GM12872 (cell line): ENCODE measurements around the gene NPTX1.

Experiments
- TF ChIP-seq, protein P1 (sequence below): IDR thresholded peaks from 3 replicates; pipeline ENCODE4 v1.5.1; 2011; ENCODE audit warnings: low read depth, mild to moderate bottlenecking, low read length, moderate library complexity; ENCODE audit not compliant: insufficient read depth

Gene NPTX1

GRCh38 chr17:80474961-80475909, 1.2 kb downstream of the NPTX1 start:
- TF ChIP-seq, protein P1, sequence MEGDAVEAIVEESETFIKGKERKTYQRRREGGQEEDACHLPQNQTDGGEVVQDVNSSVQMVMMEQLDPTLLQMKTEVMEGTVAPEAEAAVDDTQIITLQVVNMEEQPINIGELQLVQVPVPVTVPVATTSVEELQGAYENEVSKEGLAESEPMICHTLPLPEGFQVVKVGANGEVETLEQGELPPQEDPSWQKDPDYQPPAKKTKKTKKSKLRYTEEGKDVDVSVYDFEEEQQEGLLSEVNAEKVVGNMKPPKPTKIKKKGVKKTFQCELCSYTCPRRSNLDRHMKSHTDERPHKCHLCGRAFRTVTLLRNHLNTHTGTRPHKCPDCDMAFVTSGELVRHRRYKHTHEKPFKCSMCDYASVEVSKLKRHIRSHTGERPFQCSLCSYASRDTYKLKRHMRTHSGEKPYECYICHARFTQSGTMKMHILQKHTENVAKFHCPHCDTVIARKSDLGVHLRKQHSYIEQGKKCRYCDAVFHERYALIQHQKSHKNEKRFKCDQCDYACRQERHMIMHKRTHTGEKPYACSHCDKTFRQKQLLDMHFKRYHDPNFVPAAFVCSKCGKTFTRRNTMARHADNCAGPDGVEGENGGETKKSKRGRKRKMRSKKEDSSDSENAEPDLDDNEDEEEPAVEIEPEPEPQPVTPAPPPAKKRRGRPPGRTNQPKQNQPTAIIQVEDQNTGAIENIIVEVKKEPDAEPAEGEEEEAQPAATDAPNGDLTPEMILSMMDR: no peak

- TF ChIP-seq, protein P1: no peak
These were observed 2.0 kb downstream of the NPTX1 start for GRCh38 chr17:80474231-80474960.

DNA sequence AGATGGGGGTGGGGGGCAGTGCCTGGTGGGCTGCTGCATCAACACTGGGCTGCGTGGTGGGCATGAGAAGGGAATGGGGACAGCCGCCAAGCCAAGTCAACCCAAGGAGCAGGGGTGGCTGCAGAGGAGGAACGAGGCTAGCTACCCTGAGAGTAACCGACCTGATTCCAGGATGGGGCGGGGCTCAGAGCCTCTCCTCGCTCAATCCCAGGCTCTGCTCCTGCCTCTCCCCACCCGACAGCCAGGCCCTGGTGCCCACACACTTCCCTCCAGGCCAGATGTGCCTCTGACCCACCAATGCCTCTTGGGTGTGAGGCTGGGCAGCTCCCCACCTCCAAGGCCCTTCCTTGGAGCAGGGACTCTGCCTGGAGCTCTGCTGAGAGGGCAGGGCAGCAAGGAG, 2.7 kb downstream of the NPTX1 start:
- TF ChIP-seq, protein P1: no peak

DNA sequence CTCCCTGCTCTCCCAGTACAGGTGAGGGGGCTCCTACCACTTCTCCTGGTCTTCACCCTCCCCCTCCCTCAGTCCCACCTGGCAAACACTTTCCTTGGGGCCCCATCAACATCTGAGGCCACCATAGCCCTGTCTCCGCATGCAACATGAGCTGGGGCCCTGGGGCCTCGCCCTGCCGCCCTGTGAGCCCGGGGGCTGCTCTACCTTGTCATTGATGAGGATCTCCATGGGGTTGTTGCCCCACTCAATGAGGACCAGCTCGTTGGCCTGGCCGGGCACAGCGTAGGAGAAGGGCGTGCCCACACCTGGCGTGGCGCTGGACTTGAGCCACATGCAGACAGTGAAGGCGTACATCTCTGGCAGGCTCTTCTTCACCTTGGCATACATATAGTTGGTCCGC, 3.4 kb downstream of the NPTX1 start:
- TF ChIP-seq, protein P1: no peak

- TF ChIP-seq, protein P1: no peak
These were observed 4.5 kb downstream of the NPTX1 start for GRCh38 chr17:80471922-80472321.

DNA sequence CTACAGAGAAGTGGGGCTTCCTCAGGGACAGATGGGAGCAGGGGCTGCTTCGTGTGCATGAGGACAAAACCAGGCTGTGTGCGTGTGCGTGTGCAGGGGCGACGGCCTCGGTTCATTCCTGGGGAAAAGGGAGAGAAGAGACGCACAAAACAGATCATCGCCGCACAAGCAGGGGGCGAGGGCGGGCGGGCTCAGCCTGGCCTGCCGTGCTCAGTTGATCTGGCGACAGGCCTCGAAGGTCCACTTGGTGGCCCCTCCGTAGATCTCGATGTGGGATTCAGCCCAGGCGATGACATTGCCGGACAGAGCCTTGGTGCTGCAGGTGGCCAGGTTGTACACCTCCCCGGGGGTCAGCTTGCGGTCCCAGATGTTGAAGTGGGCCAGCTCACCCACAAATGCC, 5.8 kb downstream of the NPTX1 start:
- TF ChIP-seq, protein P1: no peak

GRCh38 chr17:80469667-80470066, 6.7 kb downstream of the NPTX1 start:
- TF ChIP-seq, protein P1: no peak
